ENCODE results near the gene ATP9B.

Gene ATP9B

DNA sequence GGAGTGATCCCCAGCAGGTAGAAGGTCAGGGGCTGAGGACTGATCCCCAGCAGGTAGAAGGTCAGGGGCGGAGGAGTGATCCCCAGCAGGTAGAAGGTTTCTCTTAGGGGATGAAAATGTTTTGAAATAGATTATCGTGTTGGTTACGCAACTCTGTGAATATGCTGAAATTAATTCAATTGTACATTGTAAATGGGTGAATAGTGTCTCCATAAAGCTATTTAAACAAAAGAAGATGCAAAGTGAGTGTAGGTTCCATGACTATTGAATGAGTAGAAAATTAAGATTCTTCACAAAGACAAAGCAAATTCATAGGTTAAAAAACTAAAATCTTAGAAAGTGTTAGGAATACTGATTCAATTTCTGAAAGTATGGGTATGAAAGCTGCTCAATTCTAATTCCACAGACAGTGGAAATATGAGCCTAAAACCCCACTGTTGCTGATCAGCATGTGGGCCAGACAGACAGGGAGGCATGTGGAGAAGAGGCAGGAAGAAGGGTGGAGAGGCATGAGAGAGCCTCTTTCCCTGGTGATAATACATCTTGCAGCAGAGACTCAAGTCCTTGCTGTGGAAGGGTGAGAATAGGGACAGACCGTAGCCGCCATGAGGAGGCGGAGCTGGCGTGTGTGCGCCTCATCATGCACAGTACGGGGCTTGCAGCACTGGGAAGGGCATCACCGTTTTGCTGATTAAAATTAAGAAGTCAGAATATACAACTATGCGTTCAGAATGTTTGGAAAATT, 240.6 kb downstream of the ATP9B start:
- TF ChIP-seq, protein P1, sequence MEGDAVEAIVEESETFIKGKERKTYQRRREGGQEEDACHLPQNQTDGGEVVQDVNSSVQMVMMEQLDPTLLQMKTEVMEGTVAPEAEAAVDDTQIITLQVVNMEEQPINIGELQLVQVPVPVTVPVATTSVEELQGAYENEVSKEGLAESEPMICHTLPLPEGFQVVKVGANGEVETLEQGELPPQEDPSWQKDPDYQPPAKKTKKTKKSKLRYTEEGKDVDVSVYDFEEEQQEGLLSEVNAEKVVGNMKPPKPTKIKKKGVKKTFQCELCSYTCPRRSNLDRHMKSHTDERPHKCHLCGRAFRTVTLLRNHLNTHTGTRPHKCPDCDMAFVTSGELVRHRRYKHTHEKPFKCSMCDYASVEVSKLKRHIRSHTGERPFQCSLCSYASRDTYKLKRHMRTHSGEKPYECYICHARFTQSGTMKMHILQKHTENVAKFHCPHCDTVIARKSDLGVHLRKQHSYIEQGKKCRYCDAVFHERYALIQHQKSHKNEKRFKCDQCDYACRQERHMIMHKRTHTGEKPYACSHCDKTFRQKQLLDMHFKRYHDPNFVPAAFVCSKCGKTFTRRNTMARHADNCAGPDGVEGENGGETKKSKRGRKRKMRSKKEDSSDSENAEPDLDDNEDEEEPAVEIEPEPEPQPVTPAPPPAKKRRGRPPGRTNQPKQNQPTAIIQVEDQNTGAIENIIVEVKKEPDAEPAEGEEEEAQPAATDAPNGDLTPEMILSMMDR (IDR thresholded peaks at IDR 0.05; ENCODE audit: extremely low read depth, insufficient read depth, missing control alignments): no peak
- no peak for DNase-seq (ENCODE audit: low spot score)
- in situ Hi-C loops (cut with MboI; ENCODE audit: low pct_unique_long_range_greater_than_20kb, low sequenced_read_pairs, unreplicated experiment): no loop called here

DNA sequence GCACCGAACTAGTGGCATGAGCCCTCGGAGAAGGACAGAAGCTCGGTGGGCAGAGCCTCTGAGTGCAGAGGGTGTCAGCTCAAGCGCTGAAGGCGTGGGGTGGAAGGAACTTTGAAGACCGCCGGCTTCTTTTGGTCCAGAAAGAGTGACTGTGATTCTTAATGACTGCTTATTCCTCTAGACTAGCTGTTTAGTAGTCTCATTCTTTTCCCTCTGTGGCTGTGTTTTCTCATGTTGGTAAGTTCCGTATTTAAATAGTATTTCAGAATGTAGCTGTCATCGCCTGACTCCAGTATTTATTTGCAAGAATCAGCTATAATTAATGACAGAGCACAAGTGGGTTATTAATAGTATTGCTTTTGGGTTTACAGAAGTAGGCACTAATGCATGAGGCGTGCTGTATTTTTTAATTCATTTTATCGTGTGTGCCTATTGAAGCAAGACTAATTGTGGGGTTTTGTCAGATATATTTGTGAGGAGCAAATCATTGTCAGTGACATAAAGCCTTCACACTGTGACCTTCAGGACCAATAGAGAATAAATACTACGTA, 245.7 kb downstream of the ATP9B start:
- in situ Hi-C loops (cut with MboI; ENCODE audit: low pct_unique_long_range_greater_than_20kb, low sequenced_read_pairs, unreplicated experiment): no loop called here
- TF ChIP-seq, protein P1 (IDR thresholded peaks at IDR 0.05; ENCODE audit: extremely low read depth, insufficient read depth, missing control alignments): no peak

GRCh38 chr18:79315596-79315995, 246.4 kb downstream of the ATP9B start:
- in situ Hi-C loops (cut with MboI; ENCODE audit: low pct_unique_long_range_greater_than_20kb, low sequenced_read_pairs, unreplicated experiment): no loop called here
- TF ChIP-seq, protein P1 (IDR thresholded peaks at IDR 0.05; ENCODE audit: extremely low read depth, insufficient read depth, missing control alignments): no peak
- no peak for DNase-seq (ENCODE audit: low spot score)

More for the DNA sequence above, 245.7 kb downstream of the ATP9B start:
- DNase-seq (ENCODE audit: low spot score): no peak

DNA sequence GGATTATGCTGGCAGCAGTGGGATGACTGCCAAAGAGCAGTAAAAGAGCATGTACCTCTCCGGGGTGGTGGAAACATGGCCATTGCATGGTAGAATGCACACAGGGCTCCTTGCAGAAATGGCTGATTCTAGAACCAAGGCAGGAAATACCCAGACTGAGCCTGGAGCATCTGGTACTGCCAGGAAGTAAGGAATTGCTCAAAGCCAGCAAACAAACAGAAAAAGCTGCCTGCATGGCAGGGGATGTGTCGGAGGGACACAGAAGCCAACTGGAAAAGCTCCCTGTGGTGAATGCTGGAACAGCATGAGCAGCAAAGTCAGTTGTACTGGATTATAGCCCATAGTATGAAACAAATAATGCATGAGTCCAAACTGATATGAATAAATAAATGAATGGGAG, 248.5 kb downstream of the ATP9B start:
- in situ Hi-C loops (cut with MboI; ENCODE audit: low pct_unique_long_range_greater_than_20kb, low sequenced_read_pairs, unreplicated experiment): no loop called here
- no peak for DNase-seq (ENCODE audit: low spot score)

GRCh38 chr18:79318142-79318673, 249.0 kb downstream of the ATP9B start:
- DNase-seq (ENCODE audit: low spot score): no peak
- TF ChIP-seq, protein P1 (IDR thresholded peaks at IDR 0.05; ENCODE audit: extremely low read depth, insufficient read depth, missing control alignments): no peak
- in situ Hi-C loops (cut with MboI; ENCODE audit: low pct_unique_long_range_greater_than_20kb, low sequenced_read_pairs, unreplicated experiment): no loop called here

More for the DNA sequence above, 248.5 kb downstream of the ATP9B start:
- TF ChIP-seq, protein P1 (IDR thresholded peaks at IDR 0.05; ENCODE audit: extremely low read depth, insufficient read depth, missing control alignments): no peak

GRCh38 chr18:79320216-79320850, 251.1 kb downstream of the ATP9B start:
- DNase-seq (ENCODE audit: low spot score): no peak
- in situ Hi-C loops (cut with MboI; ENCODE audit: low pct_unique_long_range_greater_than_20kb, low sequenced_read_pairs, unreplicated experiment): no loop called here
- TF ChIP-seq, protein P1 (IDR thresholded peaks at IDR 0.05; ENCODE audit: extremely low read depth, insufficient read depth, missing control alignments): no peak

All from GM13977 (cell line).